Mucosa of gallbladder (tissue), 1 donor: ENCODE data around the gene C20orf96. TPM values are rescaled to one million over a fixed set of nuclear protein-coding genes. Genes with fewer than 3 reads are reported as not detected.
"Not testable (repeated sequence)": the region's sequence is repeated elsewhere in the genome, so short reads cannot be mapped to it uniquely, and the experiment has no call there.

Experiments
- DNase-seq: peaks from one replicate; pipeline ENCODE4 v3.0.0-alpha.2; 2020; ENCODE audit warnings: low spot score
- total RNA-seq: library from RNA; stranded (reverse); gene quantifications from one replicate; pipeline ENCODE4 v1.2.1, GENCODE V29; 2021
- donor health status: DM: no; HTN: no; CAD: no.

C20orf96 gene
- total RNA-seq, 1 donor from 2014 or later, result 10.6 TPM

GRCh38 chr20:237489-237888 lies 53.1 kb downstream of the C20orf96 start:
- no peak for DNase-seq

DNA sequence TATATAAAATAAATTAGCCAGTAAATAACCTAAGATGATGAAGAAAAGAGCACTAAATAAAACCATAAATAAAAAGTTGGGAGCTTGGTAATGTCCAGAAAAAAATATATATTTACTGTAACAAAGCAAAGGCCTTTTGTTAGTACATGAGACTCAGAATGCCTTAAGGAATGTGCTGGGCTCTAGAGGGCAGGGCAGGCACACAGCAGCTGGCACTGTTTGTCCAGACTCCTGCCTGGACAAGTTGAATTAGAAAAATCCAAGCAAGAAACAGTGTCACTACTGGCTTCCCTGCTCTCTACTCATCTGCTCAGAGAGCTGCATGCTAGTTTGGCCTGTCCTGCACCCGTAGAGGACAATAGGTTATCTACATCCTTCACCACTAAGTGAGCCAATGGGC lies 54.7 kb downstream of the C20orf96 start:
- no peak for DNase-seq

DNA sequence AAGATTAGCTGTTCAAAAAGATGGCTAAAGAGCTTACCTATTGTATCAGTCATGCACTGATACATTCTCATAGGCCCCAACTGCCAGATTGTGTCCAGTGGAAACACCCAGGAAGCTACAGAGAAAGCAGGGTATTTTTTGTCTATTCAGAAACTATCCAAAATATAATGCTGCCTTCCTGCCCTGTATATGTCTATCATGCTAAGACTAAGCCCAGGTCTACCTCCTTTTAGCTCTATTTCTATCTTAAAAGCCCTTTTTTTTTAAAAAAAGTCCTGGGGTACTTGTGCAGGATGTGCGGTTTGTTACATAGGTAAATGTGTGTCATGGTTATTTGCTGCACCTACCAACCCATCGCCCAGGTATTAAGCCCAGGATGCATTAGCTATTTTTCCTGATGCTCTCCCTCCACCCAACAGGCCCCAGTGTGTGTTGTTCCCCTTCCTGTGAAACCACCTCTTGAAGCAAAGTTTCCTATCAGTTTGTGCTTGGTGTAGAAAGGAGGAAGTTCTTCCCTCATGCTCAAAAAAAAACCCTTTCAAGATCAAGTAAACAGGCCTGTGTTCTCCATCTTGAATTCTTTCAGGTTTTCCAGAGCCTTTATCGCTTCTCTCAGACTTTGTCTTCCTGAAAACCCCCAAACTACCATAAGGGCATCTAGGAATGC lies 63.0 kb downstream of the C20orf96 start:
- DNase-seq, result no peak

DNA sequence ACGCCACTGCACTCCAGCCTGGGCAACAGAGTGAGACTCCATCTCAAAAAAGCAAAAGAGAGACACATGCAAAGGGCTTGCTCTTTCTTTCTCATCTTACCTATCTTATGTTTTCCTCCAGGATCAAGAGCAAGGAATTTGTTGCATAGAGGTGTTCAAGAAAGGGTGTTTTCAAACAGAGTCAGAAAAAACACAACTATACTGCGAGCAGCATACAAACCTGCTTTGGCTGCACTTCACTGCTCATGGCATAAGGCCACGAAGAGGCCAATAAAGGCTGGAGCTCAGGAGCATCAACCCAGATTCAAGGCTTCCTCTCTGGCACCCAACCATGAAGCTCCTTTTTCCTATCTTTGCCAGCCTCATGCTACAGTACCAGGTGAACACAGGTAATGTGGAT lies 63.6 kb downstream of the C20orf96 start, which contains the start of gene DEFB129:
Gene DEFB129, plus strand, starts transcription at position 301 of the 400 bp plus-strand sequence. Its CDS starts 31 bp downstream, at position 332.
- no peak for DNase-seq

- not testable (repeated sequence) for DNase-seq
Observed at GRCh38 chr20:225879-226278, 64.7 kb downstream of the C20orf96 start.

- DNase-seq, result no peak
Observed at GRCh38 chr20:221258-221830, 69.2 kb downstream of the C20orf96 start.

Other genes starting within 250 kb of the C20orf96 start
- gene DEFB125, start 203.1 kb downstream of the C20orf96 start, total RNA-seq, result not detected
- gene DEFB126, start 148.2 kb downstream of the C20orf96 start, total RNA-seq, result not detected
- not detected for gene DEFB127, start 133.3 kb downstream of the C20orf96 start, total RNA-seq
- gene DEFB128, start 101.0 kb downstream of the C20orf96 start, total RNA-seq, result not detected
- not detected for gene DEFB129, start 63.5 kb downstream of the C20orf96 start, total RNA-seq
- gene DEFB132, start 33.0 kb downstream of the C20orf96 start, total RNA-seq, result not detected
- 16.7 TPM for gene ZCCHC3, start 6.8 kb upstream of the C20orf96 start, total RNA-seq
- gene SOX12, start 34.8 kb upstream of the C20orf96 start, total RNA-seq, result 17.5 TPM
- 30.5 TPM for gene NRSN2, start 56.4 kb upstream of the C20orf96 start, total RNA-seq
- 13.6 TPM for gene TRIB3, start 90.0 kb upstream of the C20orf96 start, total RNA-seq
- gene RBCK1, start 117.5 kb upstream of the C20orf96 start, total RNA-seq, result 133 TPM
- gene TBC1D20, start 171.8 kb upstream of the C20orf96 start, total RNA-seq, result 36.9 TPM